ENCODE data around the gene COQ4. TPM values are rescaled to one million over a fixed set of nuclear protein-coding genes. Genes with fewer than 3 reads are reported as not detected.
A peak's percentile ranks its signal among the peaks of the same experiment; 100 is the strongest.

COQ4 gene
- total RNA-seq, 3 donors from 2014 or later (not counting 1 experiment from before 2014, with no cell fraction given) = 28.2 to 34.5 (median 30.4) TPM

DNA sequence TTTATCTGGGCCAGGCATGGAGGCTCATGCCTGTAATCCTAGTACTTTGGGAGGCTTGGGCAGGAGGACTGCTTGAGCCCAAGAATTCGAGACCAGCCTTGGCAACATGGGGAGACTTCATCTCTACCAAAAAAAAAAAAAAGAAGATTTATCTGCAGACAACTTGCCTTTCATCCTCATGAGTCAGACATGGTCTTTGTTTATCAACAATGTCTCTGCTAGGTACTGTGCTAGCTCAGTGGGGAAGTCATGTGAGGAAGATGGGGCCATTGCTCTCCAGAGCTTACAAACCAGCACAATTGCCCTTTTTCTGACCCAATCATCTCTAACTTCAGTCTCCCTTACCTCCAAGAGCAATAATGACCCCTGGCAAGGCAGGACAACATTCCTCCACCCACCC lies 50.1 kb downstream of the COQ4 start:
- intact Hi-C loops (cut with micrococcal nuclease) = no loop called here
- H3K9me3 ChIP-seq (ENCODE audit: control insufficient read depth, insufficient read depth, low read length) = no peaks in the 10 kb centered on the region
- H3K4me3 Mint-ChIP-seq = peak overlapping the region; percentile 76
- H3K27ac ChIP-seq (ENCODE audit: low read length) = no peak overlapping the region
- ATAC-seq = no peak
- H3K4me1 Mint-ChIP-seq = peaks cover 29 to 31% of the 10 kb centered on the region in 2 donors
- no peaks in the 10 kb centered on the region for H3K9me3 Mint-ChIP-seq
- no peaks in the 10 kb centered on the region for H3K36me3 Mint-ChIP-seq
- no peaks in the 10 kb centered on the region for H3K27me3 ChIP-seq (ENCODE audit: control insufficient read depth, insufficient read depth, low read length)
- DNase-seq = no peak
- H3K4me3 ChIP-seq (ENCODE audit: low read length) = no peak overlapping the region
- TF ChIP-seq, protein P1, sequence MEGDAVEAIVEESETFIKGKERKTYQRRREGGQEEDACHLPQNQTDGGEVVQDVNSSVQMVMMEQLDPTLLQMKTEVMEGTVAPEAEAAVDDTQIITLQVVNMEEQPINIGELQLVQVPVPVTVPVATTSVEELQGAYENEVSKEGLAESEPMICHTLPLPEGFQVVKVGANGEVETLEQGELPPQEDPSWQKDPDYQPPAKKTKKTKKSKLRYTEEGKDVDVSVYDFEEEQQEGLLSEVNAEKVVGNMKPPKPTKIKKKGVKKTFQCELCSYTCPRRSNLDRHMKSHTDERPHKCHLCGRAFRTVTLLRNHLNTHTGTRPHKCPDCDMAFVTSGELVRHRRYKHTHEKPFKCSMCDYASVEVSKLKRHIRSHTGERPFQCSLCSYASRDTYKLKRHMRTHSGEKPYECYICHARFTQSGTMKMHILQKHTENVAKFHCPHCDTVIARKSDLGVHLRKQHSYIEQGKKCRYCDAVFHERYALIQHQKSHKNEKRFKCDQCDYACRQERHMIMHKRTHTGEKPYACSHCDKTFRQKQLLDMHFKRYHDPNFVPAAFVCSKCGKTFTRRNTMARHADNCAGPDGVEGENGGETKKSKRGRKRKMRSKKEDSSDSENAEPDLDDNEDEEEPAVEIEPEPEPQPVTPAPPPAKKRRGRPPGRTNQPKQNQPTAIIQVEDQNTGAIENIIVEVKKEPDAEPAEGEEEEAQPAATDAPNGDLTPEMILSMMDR (IDR thresholded peaks at IDR 0.05) = no peak
- peaks cover 21% of the 10 kb centered on the region for H3K4me1 ChIP-seq (ENCODE audit: control insufficient read depth, insufficient read depth, low read length)
- 100% methylated on average over 1 of the region's 1 CpG for WGBS (ENCODE audit: insufficient coverage)
- H3K36me3 ChIP-seq (ENCODE audit: control insufficient read depth, insufficient read depth, low read length) = peaks cover 3% of the 10 kb centered on the region
- H3K27ac Mint-ChIP-seq = peak overlapping the region; percentile 96 to 99
- H3K27me3 Mint-ChIP-seq (ENCODE audit: low read depth in 2 of 2) = no peaks in the 10 kb centered on the region

DNA sequence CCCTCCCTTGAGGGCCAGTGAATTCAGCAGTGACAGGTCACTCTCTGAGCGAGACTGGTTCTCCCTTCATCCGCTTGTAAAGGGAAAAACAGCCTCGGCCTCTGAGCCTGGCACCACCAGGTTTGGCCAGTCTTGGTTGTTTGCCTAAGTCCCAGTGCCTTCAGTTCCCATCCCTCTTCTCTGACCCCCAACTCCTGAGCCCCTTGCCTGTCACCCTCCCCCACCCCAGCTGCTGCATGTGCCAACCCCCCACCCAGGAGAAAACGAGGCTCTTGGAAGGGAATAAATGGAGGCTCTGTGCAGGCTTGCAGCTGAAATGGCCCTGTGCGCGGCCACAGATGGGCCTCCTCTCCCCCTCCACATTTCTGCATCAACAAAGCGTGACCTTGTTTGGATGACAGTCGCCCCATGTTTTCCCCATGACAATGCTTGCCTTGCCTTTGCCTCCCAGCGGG lies 51.6 kb downstream of the COQ4 start:
- TF ChIP-seq, protein P1 (IDR thresholded peaks at IDR 0.05) = no peak

DNA sequence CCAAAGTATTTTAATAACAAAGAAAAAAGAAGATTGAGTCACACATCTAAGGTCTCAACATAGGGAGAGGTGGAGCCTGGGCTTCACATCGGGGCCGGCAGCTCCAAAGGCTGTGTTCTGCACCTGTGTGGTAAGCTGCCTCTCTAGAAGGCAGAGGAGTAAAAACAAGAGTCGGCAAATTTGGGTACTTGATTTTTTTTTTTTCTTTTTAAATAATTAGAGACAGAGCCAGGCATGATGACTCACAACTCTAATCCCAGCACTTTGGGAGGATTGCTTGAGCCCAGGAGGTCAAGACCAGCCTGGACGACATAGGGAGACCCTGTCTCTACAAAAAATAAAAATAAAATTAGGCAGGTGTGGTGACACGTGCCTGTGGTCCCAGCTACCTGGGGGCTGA lies 53.2 kb downstream of the COQ4 start:
- Histone ChIP-seq H3K27ac (ENCODE audit: low read length) (no peak overlapping the region), H3K9me3 (ENCODE audit: control insufficient read depth, insufficient read depth, low read length) (no peaks in the 10 kb centered on the region), H3K36me3 (ENCODE audit: control insufficient read depth, insufficient read depth, low read length) (peaks cover 18% of the 10 kb centered on the region), H3K27me3 (ENCODE audit: control insufficient read depth, insufficient read depth, low read length) (no peaks in the 10 kb centered on the region), H3K4me1 (ENCODE audit: control insufficient read depth, insufficient read depth, low read length) (peaks cover 14% of the 10 kb centered on the region), H3K4me3 (ENCODE audit: low read length) (no peak overlapping the region)
- Mint-ChIP-seq H3K27ac (no peak overlapping the region), H3K4me1 (peaks cover 21 to 26% of the 10 kb centered on the region in 2 donors), H3K36me3 (no peaks in the 10 kb centered on the region), H3K27me3 (ENCODE audit: low read depth in 2 of 2) (no peaks in the 10 kb centered on the region), H3K4me3 (no peak overlapping the region), H3K9me3 (no peaks in the 10 kb centered on the region)
- no peak for DNase-seq
- ATAC-seq = no peak
- intact Hi-C loops (cut with micrococcal nuclease) = no loop called here
- WGBS (ENCODE audit: insufficient coverage) = 95% methylated on average over 4 of the region's 5 CpGs
- TF ChIP-seq, protein P1 (IDR thresholded peaks at IDR 0.05) = no peak

More for the DNA sequence above, 51.6 kb downstream of the COQ4 start:
- Mint-ChIP-seq H3K4me3 (no peak overlapping the region), H3K27me3 (ENCODE audit: low read depth in 2 of 2) (no peaks in the 10 kb centered on the region), H3K4me1 (peaks cover 29 to 31% of the 10 kb centered on the region in 2 donors), H3K36me3 (no peaks in the 10 kb centered on the region), H3K9me3 (no peaks in the 10 kb centered on the region), H3K27ac (no peak overlapping the region)
- Histone ChIP-seq H3K9me3 (ENCODE audit: control insufficient read depth, insufficient read depth, low read length) (no peaks in the 10 kb centered on the region), H3K4me1 (ENCODE audit: control insufficient read depth, insufficient read depth, low read length) (peaks cover 21% of the 10 kb centered on the region), H3K27ac (ENCODE audit: low read length) (no peak overlapping the region), H3K4me3 (ENCODE audit: low read length) (no peak overlapping the region), H3K36me3 (ENCODE audit: control insufficient read depth, insufficient read depth, low read length) (peaks cover 11% of the 10 kb centered on the region), H3K27me3 (ENCODE audit: control insufficient read depth, insufficient read depth, low read length) (no peaks in the 10 kb centered on the region)
- ATAC-seq (no peak), DNase-seq (no peak)
- 93% methylated on average over 9 of the region's 9 CpGs for WGBS (ENCODE audit: insufficient coverage)
- intact Hi-C loops (cut with micrococcal nuclease) = no loop called here

DNA sequence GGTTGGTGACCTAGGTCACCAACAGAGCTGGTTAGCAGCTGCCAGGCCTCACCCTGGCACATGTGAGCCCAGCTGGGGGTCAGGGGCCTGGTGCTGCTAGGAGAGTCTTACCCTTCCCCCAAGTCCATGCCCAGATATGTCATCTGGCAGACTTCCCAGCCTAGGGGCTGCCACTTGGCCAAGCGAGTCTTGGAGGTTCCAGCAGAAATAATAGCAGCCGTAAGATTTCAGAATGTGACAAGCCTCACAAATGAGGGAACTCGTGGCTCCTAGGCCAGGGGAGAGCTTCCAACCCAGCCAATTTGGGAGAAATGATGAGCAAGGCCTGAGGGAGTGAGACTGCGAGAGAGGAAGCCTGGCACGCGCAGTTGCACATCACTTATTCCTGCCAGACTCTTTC lies 59.6 kb downstream of the COQ4 start:
- Mint-ChIP-seq H3K4me3 (no peak overlapping the region), H3K36me3 (no peaks in the 10 kb centered on the region), H3K4me1 (peaks cover 6 to 13% of the 10 kb centered on the region in 2 donors), H3K27me3 (ENCODE audit: low read depth in 2 of 2) (no peaks in the 10 kb centered on the region), H3K9me3 (no peaks in the 10 kb centered on the region), H3K27ac (no peak overlapping the region)
- H3K4me3 ChIP-seq (ENCODE audit: low read length) = no peak overlapping the region
- H3K4me1 ChIP-seq (ENCODE audit: control insufficient read depth, insufficient read depth, low read length) = no peaks in the 10 kb centered on the region
- 94% methylated on average over 3 of the region's 6 CpGs for WGBS (ENCODE audit: insufficient coverage)
- H3K27me3 ChIP-seq (ENCODE audit: control insufficient read depth, insufficient read depth, low read length) = no peaks in the 10 kb centered on the region
- ATAC-seq = no peak
- intact Hi-C loops (cut with micrococcal nuclease) = no loop called here
- TF ChIP-seq, protein P1 (IDR thresholded peaks at IDR 0.05) = no peak
- peaks cover 47% of the 10 kb centered on the region for H3K36me3 ChIP-seq (ENCODE audit: control insufficient read depth, insufficient read depth, low read length)
- DNase-seq = no peak
- H3K27ac ChIP-seq (ENCODE audit: low read length) = no peak overlapping the region
- H3K9me3 ChIP-seq (ENCODE audit: control insufficient read depth, insufficient read depth, low read length) = no peaks in the 10 kb centered on the region

Data from natural killer cell (primary cell).